Astrocyte (in vitro differentiated cells and primary cell): ENCODE data around the gene RBPJ. TPM values are rescaled to one million over a fixed set of nuclear protein-coding genes. Genes with fewer than 3 reads are reported as not detected.

Experiments used
- DNase-seq: peaks from one replicate; pipeline ENCODE4 v3.0.0-alpha.2; 2010; ENCODE audit warnings: low read depth
- FAIRE-seq: peaks from 2 replicates; lab custom pipeline; 2011; peaks lifted over from hg19 to GRCh38; lab: Jason Lieb, UNC
- H2AFZ ChIP-seq: 2 replicates; pipeline ENCODE4 v1.6.0; 2012; ENCODE audit warnings: low read depth, low read length, inconsistent platforms
- H3K27ac ChIP-seq: 2 replicates; pipeline ENCODE4 v1.5.1; 2011; ENCODE audit warnings: low read depth, low read length, inconsistent platforms
- H3K27me3 ChIP-seq: 2 replicates; pipeline ENCODE4 v1.6.0; 2011; ENCODE audit warnings: low read length, inconsistent platforms; ENCODE audit not compliant: insufficient read depth
- H3K36me3 ChIP-seq: 2 replicates; pipeline ENCODE4 v1.5.1; 2011; ENCODE audit warnings: low read length, inconsistent platforms; ENCODE audit not compliant: insufficient read depth
- H3K4me1 ChIP-seq: 2 replicates; pipeline ENCODE4 v1.5.1; 2011; ENCODE audit warnings: low read length, inconsistent platforms; ENCODE audit not compliant: insufficient read depth
- H3K4me2 ChIP-seq: 2 replicates; pipeline ENCODE4 v1.6.0; 2012; ENCODE audit warnings: low read length, inconsistent platforms
- H3K4me3 ChIP-seq: 2 replicates; pipeline ENCODE4 v1.5.1; 2011; ENCODE audit warnings: low read depth, mild to moderate bottlenecking, low read length, inconsistent platforms; ENCODE audit not compliant: insufficient read depth
- H3K79me2 ChIP-seq: 2 replicates; pipeline ENCODE4 v1.6.0; 2012; ENCODE audit warnings: mild to moderate bottlenecking, low read length, inconsistent platforms; ENCODE audit not compliant: insufficient read depth
- H3K9ac ChIP-seq: 2 replicates; pipeline ENCODE4 v1.6.0; 2012; ENCODE audit warnings: mild to moderate bottlenecking, low read length, inconsistent platforms
- H3K9me3 ChIP-seq: 2 replicates; pipeline ENCODE4 v1.5.1; 2012; ENCODE audit warnings: low read depth, mild to moderate bottlenecking, low read length, inconsistent platforms; ENCODE audit not compliant: insufficient read depth
- H4K20me1 ChIP-seq: 2 replicates; pipeline ENCODE4 v1.6.0; 2012; ENCODE audit warnings: low read length, inconsistent platforms; ENCODE audit not compliant: insufficient read depth
- H3K27ac Mint-ChIP-seq: one replicate; pipeline ENCODE4 v1.8.0; 2021; ENCODE audit warnings: mild to moderate bottlenecking, mixed read lengths; ENCODE audit not compliant: unreplicated experiment
- H3K27me3 Mint-ChIP-seq: one replicate; pipeline ENCODE4 v1.8.0; 2021; ENCODE audit warnings: low read depth, mixed read lengths; ENCODE audit not compliant: unreplicated experiment
- H3K36me3 Mint-ChIP-seq: one replicate; pipeline ENCODE4 v1.8.0; 2021; ENCODE audit warnings: low read depth, mixed read lengths; ENCODE audit not compliant: unreplicated experiment
- H3K4me1 Mint-ChIP-seq: one replicate; pipeline ENCODE4 v1.8.0; 2021; ENCODE audit warnings: low read depth, mixed read lengths; ENCODE audit not compliant: unreplicated experiment
- H3K4me3 Mint-ChIP-seq: one replicate; pipeline ENCODE4 v1.8.0; 2021; ENCODE audit warnings: mild to moderate bottlenecking, moderate library complexity, mixed read lengths; ENCODE audit not compliant: unreplicated experiment
- H3K9me3 Mint-ChIP-seq: one replicate; pipeline ENCODE4 v1.8.0; 2021; ENCODE audit warnings: mild to moderate bottlenecking, mixed read lengths; ENCODE audit not compliant: unreplicated experiment
- CTCF ChIP-seq: IDR thresholded peaks from 2 replicates; pipeline ENCODE4 v1.5.1; 2011; ENCODE audit warnings: low read depth, mild to moderate bottlenecking, inconsistent platforms, low read length, moderate library complexity; ENCODE audit not compliant: insufficient read depth
- EZH2 ChIP-seq: IDR thresholded peaks from 2 replicates; pipeline ENCODE4 v1.6.1; 2012; ENCODE audit warnings: mild to moderate bottlenecking, low read length, inconsistent platforms; ENCODE audit not compliant: insufficient read depth
- total RNA-seq: library from RNA; stranded (reverse); gene quantifications from 2 replicates; pipeline ENCODE4 v1.2.1, GENCODE V29; 2021

Gene RBPJ
- total RNA-seq, 1 donor from 2014 or later, result 96.3 TPM

- Mint-ChIP-seq H3K9me3 (peaks cover 9% of the 10 kb centered on the region), H3K27me3 (peaks cover 5% of the 10 kb centered on the region), H3K27ac (no peak overlapping the region), H3K36me3 (no peaks in the 10 kb centered on the region), H3K4me1 (no peaks in the 10 kb centered on the region), H3K4me3 (no peak overlapping the region)
- FAIRE-seq, result no peak
- Histone ChIP-seq H3K9ac (no peak overlapping the region), H2AFZ (no peak overlapping the region), H3K4me2 (no peak overlapping the region), H4K20me1 (no peaks in the 10 kb centered on the region), H3K79me2 (no peaks in the 10 kb centered on the region), H3K9me3 (peaks cover 3% of the 10 kb centered on the region), H3K27ac (no peak overlapping the region), H3K4me1 (no peaks in the 10 kb centered on the region), H3K4me3 (no peak overlapping the region), H3K27me3 (no peaks in the 10 kb centered on the region), H3K36me3 (no peaks in the 10 kb centered on the region)
- no peak for DNase-seq
- no peak for TF ChIP-seq CTCF
- no peak for TF ChIP-seq EZH2
These were observed 147.6 kb downstream of the RBPJ start for GRCh38 chr4:26468283-26468949.

- Mint-ChIP-seq H3K27me3 (peaks cover 5% of the 10 kb centered on the region), H3K4me1 (no peaks in the 10 kb centered on the region), H3K27ac (no peak overlapping the region), H3K36me3 (no peaks in the 10 kb centered on the region), H3K4me3 (no peak overlapping the region), H3K9me3 (peaks cover 5% of the 10 kb centered on the region)
- no peaks in the 10 kb centered on the region for H3K4me1 ChIP-seq
- H3K27me3 ChIP-seq, result no peaks in the 10 kb centered on the region
- no peak for FAIRE-seq
- TF ChIP-seq EZH2 (no peak), CTCF (no peak)
- no peaks in the 10 kb centered on the region for H3K9me3 ChIP-seq
- no peak overlapping the region for H3K4me2 ChIP-seq
- peak; percentile 6 for DNase-seq
- no peak overlapping the region for H3K9ac ChIP-seq
- no peak overlapping the region for H2AFZ ChIP-seq
- H3K79me2 ChIP-seq, result no peaks in the 10 kb centered on the region
- H3K36me3 ChIP-seq, result no peaks in the 10 kb centered on the region
- H4K20me1 ChIP-seq, result no peaks in the 10 kb centered on the region
- H3K27ac ChIP-seq, result no peak overlapping the region
- no peak overlapping the region for H3K4me3 ChIP-seq
These were observed 148.2 kb downstream of the RBPJ start for GRCh38 chr4:26468977-26469376.

- no peak overlapping the region for H3K27ac ChIP-seq
- TF ChIP-seq EZH2 (no peak), CTCF (no peak)
- H3K36me3 ChIP-seq, result no peaks in the 10 kb centered on the region
- H4K20me1 ChIP-seq, result no peaks in the 10 kb centered on the region
- peaks cover 2% of the 10 kb centered on the region for H3K36me3 Mint-ChIP-seq
- H3K4me1 ChIP-seq, result no peaks in the 10 kb centered on the region
- H3K4me1 Mint-ChIP-seq, result no peaks in the 10 kb centered on the region
- no peak for DNase-seq
- H3K79me2 ChIP-seq, result no peaks in the 10 kb centered on the region
- no peak overlapping the region for H2AFZ ChIP-seq
- peaks cover 11% of the 10 kb centered on the region for H3K27me3 Mint-ChIP-seq
- no peak overlapping the region for H3K27ac Mint-ChIP-seq
- FAIRE-seq, result no peak
- peaks cover 5% of the 10 kb centered on the region for H3K9me3 Mint-ChIP-seq
- no peak overlapping the region for H3K4me3 ChIP-seq
- H3K27me3 ChIP-seq, result no peaks in the 10 kb centered on the region
- H3K4me2 ChIP-seq, result no peak overlapping the region
- no peak overlapping the region for H3K9ac ChIP-seq
- no peaks in the 10 kb centered on the region for H3K9me3 ChIP-seq
- H3K4me3 Mint-ChIP-seq, result no peak overlapping the region
These were observed 151.1 kb downstream of the RBPJ start for GRCh38 chr4:26471890-26472289.
